ENCODE measurements around the gene RAP1B.

The RAP1B gene

DNA sequence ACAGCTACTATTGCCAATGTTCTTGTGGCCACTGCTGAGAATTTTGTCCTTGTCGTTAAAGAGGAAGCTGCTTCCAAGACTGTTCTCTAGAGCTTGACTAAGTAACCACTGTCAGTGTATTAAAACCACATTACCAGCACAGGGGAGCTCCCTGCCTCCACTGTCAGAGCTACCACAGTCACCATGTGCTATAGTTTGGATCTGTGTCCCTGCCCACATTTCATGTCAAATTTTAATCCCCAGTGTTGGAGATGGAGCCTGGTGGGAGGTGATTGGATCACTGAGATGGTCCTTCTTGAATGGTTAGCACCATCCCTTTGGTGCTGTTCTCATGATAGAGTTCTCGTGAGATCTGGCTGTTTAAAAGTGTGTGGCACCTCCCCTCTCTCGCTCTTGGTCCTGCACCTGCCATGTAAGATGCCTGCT, 23.2 kb upstream of the RAP1B start:
- WGBS (ENCODE audit: insufficient coverage): 43% methylated on average over 2 of the region's 3 CpGs
- Histone ChIP-seq H3K27me3 (replicated peaks in 2 of 5; ENCODE audit: control insufficient read depth in 4 of 5, insufficient read depth in 5 of 5, low read length in 4 of 5) (no peaks in the 10 kb centered on the region), H3K4me1 (ENCODE audit: control extremely low read depth in 1 of 4, control insufficient read depth in 4 of 4, insufficient read depth in 4 of 4, low read length in 3 of 4) (peaks cover 0 to 11% (median 3%) of the 10 kb centered on the region in 4 experiments), H3K27ac (ENCODE audit: insufficient read depth in 1 of 2, low read depth in 1 of 2, low read length in 2 of 2, poor library complexity in 1 of 2, severe bottlenecking in 2 of 2) (no peak overlapping the region), H3K36me3 (ENCODE audit: control insufficient read depth in 4 of 4, insufficient read depth in 4 of 4, low read length in 3 of 4) (no peaks in the 10 kb centered on the region), H3K4me3 (ENCODE audit: control insufficient read depth in 1 of 7, extremely low read depth in 1 of 7, insufficient read depth in 4 of 7, low read depth in 2 of 7, low read length in 6 of 7) (no peak overlapping the region), H3K9me3 (ENCODE audit: control extremely low read depth in 1 of 5, control insufficient read depth in 4 of 5, insufficient read depth in 2 of 5, low read depth in 1 of 5, low read length in 4 of 5) (peaks cover 0 to 24% (median 13%) of the 10 kb centered on the region in 5 experiments)
- ChIA-PET CTCF (interaction anchor here (0.5 to 1.2 kb wide), 3 partner anchors 8 to 231 kb away, joined by 3 to 6 read pairs (median 4); no protein-coding TSS in a partner anchor), POLR2A (interaction anchor here (0.6 kb wide), 1 partner anchor 26 kb away, joined by 9 read pairs; no protein-coding TSS in a partner anchor)
- peak; percentile 57 to 97 (median 94) for DNase-seq

DNA sequence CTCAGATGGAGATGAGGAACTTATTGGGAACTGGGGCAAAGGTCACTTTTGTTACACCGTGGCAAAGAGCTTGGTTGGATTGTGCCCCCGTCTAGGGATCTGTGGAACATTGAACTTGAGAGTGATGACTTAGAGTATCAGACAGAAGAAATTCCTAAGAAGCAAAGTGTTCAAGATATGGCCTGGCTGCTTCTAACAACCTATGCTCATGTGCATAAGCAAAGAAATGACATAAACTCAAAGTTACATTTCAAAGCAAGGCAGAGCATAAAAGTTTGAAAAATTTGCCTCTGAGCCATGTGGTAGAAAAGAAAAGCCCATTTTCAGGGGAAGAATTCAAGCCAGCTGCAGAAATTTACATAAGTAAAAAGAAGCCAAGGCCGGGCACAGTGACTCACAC, 21.5 kb upstream of the RAP1B start:
- ChIA-PET CTCF (no interaction called here), POLR2A (interaction anchor here (0.6 kb wide), 1 partner anchor 24 kb away, joined by 3 read pairs; no protein-coding TSS in a partner anchor)
- 100% methylated on average over 3 of the region's 3 CpGs for WGBS (ENCODE audit: insufficient coverage)
- Histone ChIP-seq H3K27me3 (replicated peaks in 2 of 5; ENCODE audit: control insufficient read depth in 4 of 5, insufficient read depth in 5 of 5, low read length in 4 of 5) (no peaks in the 10 kb centered on the region), H3K36me3 (ENCODE audit: control insufficient read depth in 4 of 4, insufficient read depth in 4 of 4, low read length in 3 of 4) (no peaks in the 10 kb centered on the region), H3K9me3 (ENCODE audit: control extremely low read depth in 1 of 5, control insufficient read depth in 4 of 5, insufficient read depth in 2 of 5, low read depth in 1 of 5, low read length in 4 of 5) (peaks cover 3 to 35% (median 19%) of the 10 kb centered on the region in 5 experiments), H3K4me3 (ENCODE audit: control insufficient read depth in 1 of 7, extremely low read depth in 1 of 7, insufficient read depth in 4 of 7, low read depth in 2 of 7, low read length in 6 of 7) (peak overlapping the region in 1 of 7 experiments; percentile 26), H3K27ac (ENCODE audit: insufficient read depth in 1 of 2, low read depth in 1 of 2, low read length in 2 of 2, poor library complexity in 1 of 2, severe bottlenecking in 2 of 2) (no peak overlapping the region), H3K4me1 (ENCODE audit: control extremely low read depth in 1 of 4, control insufficient read depth in 4 of 4, insufficient read depth in 4 of 4, low read length in 3 of 4) (peaks cover 0 to 11% (median 3%) of the 10 kb centered on the region in 4 experiments)
- DNase-seq: peak in 2 of 3 donors; percentile 35 to 52

DNA sequence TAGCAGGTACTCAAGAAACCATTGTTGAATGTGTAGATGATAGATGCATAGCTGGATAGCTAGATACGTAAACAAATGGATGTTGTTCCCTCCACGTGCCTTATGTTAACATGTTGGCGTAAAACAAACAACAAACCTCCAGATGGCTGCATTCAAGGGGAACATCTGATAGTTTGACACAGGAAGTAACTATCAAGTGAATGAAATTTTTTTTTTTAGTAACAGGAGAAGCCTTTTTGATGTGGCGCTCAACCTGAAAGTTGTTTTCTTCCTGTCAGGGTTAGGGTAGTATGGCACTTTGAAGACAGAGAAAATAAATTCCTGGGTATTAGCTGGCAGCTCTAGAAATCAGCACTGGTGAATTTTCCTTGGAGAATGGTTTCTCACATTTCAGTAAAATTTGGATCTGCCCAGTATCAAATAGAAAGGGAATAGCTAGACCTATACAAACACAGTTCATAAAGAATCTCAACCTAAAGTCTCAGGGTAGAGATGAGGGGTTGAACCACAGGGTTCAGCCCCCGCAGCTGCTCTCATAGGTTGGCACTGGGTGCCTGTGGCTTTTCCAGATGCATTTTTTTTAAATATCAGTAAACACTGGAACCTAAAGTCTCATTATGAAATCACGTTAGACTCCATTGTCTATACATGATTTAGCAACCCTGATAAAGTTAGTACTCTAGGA, 18.8 kb upstream of the RAP1B start:
- ChIA-PET POLR2A (no interaction called here), CTCF (interaction anchor here (1.3 kb wide), 1 partner anchor 125 kb away, joined by 3 read pairs; no protein-coding TSS in a partner anchor)
- DNase-seq: peak in 1 of 3 donors; percentile 22
- peaks cover 3 to 20% (median 13%) of the 10 kb centered on the region in 4 experiments for H3K4me1 ChIP-seq (ENCODE audit: control extremely low read depth in 1 of 4, control insufficient read depth in 4 of 4, insufficient read depth in 4 of 4, low read length in 3 of 4)
- 80% methylated on average over 5 of the region's 6 CpGs for WGBS (ENCODE audit: insufficient coverage)
- no peak overlapping the region for H3K4me3 ChIP-seq (ENCODE audit: control insufficient read depth in 1 of 7, extremely low read depth in 1 of 7, insufficient read depth in 4 of 7, low read depth in 2 of 7, low read length in 6 of 7)
- H3K9me3 ChIP-seq (ENCODE audit: control extremely low read depth in 1 of 5, control insufficient read depth in 4 of 5, insufficient read depth in 2 of 5, low read depth in 1 of 5, low read length in 4 of 5): peaks cover 3 to 35% (median 19%) of the 10 kb centered on the region in 5 experiments
- H3K36me3 ChIP-seq (ENCODE audit: control insufficient read depth in 4 of 4, insufficient read depth in 4 of 4, low read length in 3 of 4): no peaks in the 10 kb centered on the region
- no peaks in the 10 kb centered on the region for H3K27me3 ChIP-seq (replicated peaks in 2 of 5; ENCODE audit: control insufficient read depth in 4 of 5, insufficient read depth in 5 of 5, low read length in 4 of 5)
- H3K27ac ChIP-seq (ENCODE audit: insufficient read depth in 1 of 2, low read depth in 1 of 2, low read length in 2 of 2, poor library complexity in 1 of 2, severe bottlenecking in 2 of 2): no peak overlapping the region

- Histone ChIP-seq H3K4me1 (ENCODE audit: control extremely low read depth in 1 of 4, control insufficient read depth in 4 of 4, insufficient read depth in 4 of 4, low read length in 3 of 4) (peaks cover 5 to 34% (median 24%) of the 10 kb centered on the region in 4 experiments), H3K27ac (ENCODE audit: insufficient read depth in 1 of 2, low read depth in 1 of 2, low read length in 2 of 2, poor library complexity in 1 of 2, severe bottlenecking in 2 of 2) (no peak overlapping the region)
These were observed 15.5 kb upstream of the RAP1B start for GRCh38 chr12:68595241-68595640.

DNA sequence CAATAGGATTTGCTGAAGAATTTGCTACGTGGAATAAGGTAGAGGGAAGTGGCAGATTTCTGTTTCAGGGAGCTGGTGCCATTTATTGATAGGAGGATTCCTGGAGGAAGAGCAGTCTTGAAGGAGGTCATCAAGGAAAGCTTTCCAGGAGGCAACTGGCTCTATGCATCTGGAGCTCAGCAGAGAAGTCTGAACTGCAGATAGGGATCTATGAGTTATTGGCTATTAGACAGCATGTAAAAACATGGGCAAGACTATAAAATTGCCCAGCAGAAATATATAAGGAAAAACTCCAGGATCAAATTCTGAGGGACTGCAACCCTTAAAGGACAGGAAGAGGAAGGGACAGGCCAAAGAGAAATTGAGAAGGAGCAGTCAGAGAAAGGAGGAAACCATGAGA, 8.9 kb upstream of the RAP1B start:
- H3K4me3 ChIP-seq (ENCODE audit: control insufficient read depth in 1 of 7, extremely low read depth in 1 of 7, insufficient read depth in 4 of 7, low read depth in 2 of 7, low read length in 6 of 7): peak overlapping the region in 1 of 7 experiments; percentile 14
- ChIA-PET POLR2A (no interaction called here), CTCF (interaction anchor here (1.4 to 1.7 kb wide), 2 partner anchors 241 to 243 kb away, joined by 4 read pairs; no protein-coding TSS in a partner anchor)
- no peak for DNase-seq
- peaks cover 6 to 43% (median 25%) of the 10 kb centered on the region in 4 experiments for H3K4me1 ChIP-seq (ENCODE audit: control extremely low read depth in 1 of 4, control insufficient read depth in 4 of 4, insufficient read depth in 4 of 4, low read length in 3 of 4)
- no peaks in the 10 kb centered on the region for H3K36me3 ChIP-seq (ENCODE audit: control insufficient read depth in 4 of 4, insufficient read depth in 4 of 4, low read length in 3 of 4)
- no peaks in the 10 kb centered on the region for H3K9me3 ChIP-seq (ENCODE audit: control extremely low read depth in 1 of 5, control insufficient read depth in 4 of 5, insufficient read depth in 2 of 5, low read depth in 1 of 5, low read length in 4 of 5)
- H3K27ac ChIP-seq (ENCODE audit: insufficient read depth in 1 of 2, low read depth in 1 of 2, low read length in 2 of 2, poor library complexity in 1 of 2, severe bottlenecking in 2 of 2): no peak overlapping the region
- 15% methylated on average over 1 of the region's 1 CpG for WGBS (ENCODE audit: insufficient coverage)
- no peaks in the 10 kb centered on the region for H3K27me3 ChIP-seq (replicated peaks in 2 of 5; ENCODE audit: control insufficient read depth in 4 of 5, insufficient read depth in 5 of 5, low read length in 4 of 5)

More at GRCh38 chr12:68595241-68595640, 15.5 kb upstream of the RAP1B start:
- WGBS (ENCODE audit: insufficient coverage): 96% methylated on average over 3 of the region's 4 CpGs
- no peak overlapping the region for H3K4me3 ChIP-seq (ENCODE audit: control insufficient read depth in 1 of 7, extremely low read depth in 1 of 7, insufficient read depth in 4 of 7, low read depth in 2 of 7, low read length in 6 of 7)
- H3K27me3 ChIP-seq (replicated peaks in 2 of 5; ENCODE audit: control insufficient read depth in 4 of 5, insufficient read depth in 5 of 5, low read length in 4 of 5): no peaks in the 10 kb centered on the region
- ChIA-PET CTCF (interaction anchor here (0.9 to 1.3 kb wide), 2 partner anchors 23 to 30 kb away, joined by 3 to 4 read pairs; no protein-coding TSS in a partner anchor), POLR2A (no interaction called here)
- H3K9me3 ChIP-seq (ENCODE audit: control extremely low read depth in 1 of 5, control insufficient read depth in 4 of 5, insufficient read depth in 2 of 5, low read depth in 1 of 5, low read length in 4 of 5): peaks cover 3 to 22% (median 6%) of the 10 kb centered on the region in 5 experiments
- no peak for DNase-seq
- H3K36me3 ChIP-seq (ENCODE audit: control insufficient read depth in 4 of 4, insufficient read depth in 4 of 4, low read length in 3 of 4): no peaks in the 10 kb centered on the region

DNA sequence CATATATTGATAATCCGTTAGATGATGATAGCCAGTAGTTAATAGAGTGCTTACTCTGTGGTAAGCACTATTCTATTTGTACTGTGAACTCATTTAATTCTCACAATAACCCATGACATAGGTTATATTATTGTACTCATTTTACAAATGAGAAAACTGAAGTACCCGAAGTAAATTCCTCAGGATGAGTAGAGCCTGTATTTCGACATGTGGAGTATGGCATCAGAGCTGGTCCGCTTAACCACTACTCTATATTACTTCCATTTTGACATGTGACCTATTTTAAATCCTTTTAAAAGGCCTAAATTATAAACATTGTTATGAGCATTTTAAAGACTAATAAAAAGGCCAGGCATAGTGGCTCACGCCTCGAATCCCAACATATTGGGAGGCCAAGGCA, 8.0 kb upstream of the RAP1B start:
- 92% methylated on average over 2 of the region's 6 CpGs for WGBS (ENCODE audit: insufficient coverage)
- Histone ChIP-seq H3K27ac (ENCODE audit: insufficient read depth in 1 of 2, low read depth in 1 of 2, low read length in 2 of 2, poor library complexity in 1 of 2, severe bottlenecking in 2 of 2) (no peak overlapping the region), H3K4me1 (ENCODE audit: control extremely low read depth in 1 of 4, control insufficient read depth in 4 of 4, insufficient read depth in 4 of 4, low read length in 3 of 4) (peaks cover 6 to 36% (median 24%) of the 10 kb centered on the region in 4 experiments), H3K27me3 (replicated peaks in 2 of 5; ENCODE audit: control insufficient read depth in 4 of 5, insufficient read depth in 5 of 5, low read length in 4 of 5) (no peaks in the 10 kb centered on the region), H3K9me3 (ENCODE audit: control extremely low read depth in 1 of 5, control insufficient read depth in 4 of 5, insufficient read depth in 2 of 5, low read depth in 1 of 5, low read length in 4 of 5) (no peaks in the 10 kb centered on the region), H3K4me3 (ENCODE audit: control insufficient read depth in 1 of 7, extremely low read depth in 1 of 7, insufficient read depth in 4 of 7, low read depth in 2 of 7, low read length in 6 of 7) (no peak overlapping the region), H3K36me3 (ENCODE audit: control insufficient read depth in 4 of 4, insufficient read depth in 4 of 4, low read length in 3 of 4) (no peaks in the 10 kb centered on the region)
- ChIA-PET CTCF (interaction anchor here (1.4 to 1.7 kb wide), 2 partner anchors 242 to 243 kb away, joined by 4 read pairs; no protein-coding TSS in a partner anchor), POLR2A (no interaction called here)
- DNase-seq: no peak

DNA sequence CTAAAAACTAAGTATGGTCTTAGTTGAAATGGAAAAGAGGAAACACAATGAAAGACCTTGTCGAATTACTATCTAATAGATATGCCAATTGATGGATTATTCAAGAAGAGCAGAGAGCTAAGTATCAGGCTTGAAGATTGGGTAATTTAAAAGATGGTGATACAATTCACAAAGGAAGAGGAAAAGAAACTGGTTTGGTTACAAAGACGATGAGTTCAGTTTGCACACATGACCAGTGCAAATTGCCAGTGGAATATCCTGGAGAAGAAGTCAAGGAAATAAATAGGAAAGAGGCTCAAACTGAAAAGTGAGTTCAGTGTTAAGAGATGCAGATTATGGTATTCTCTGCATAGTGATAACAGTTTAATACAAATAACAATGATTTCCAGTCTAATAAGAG, 2.5 kb upstream of the RAP1B start:
- WGBS (ENCODE audit: insufficient coverage): 10% methylated on average over 1 of the region's 2 CpGs
- ChIA-PET CTCF (interaction anchor here (0.8 to 1.5 kb wide), 2 partner anchors 9 to 12 kb away, joined by 3 read pairs; no protein-coding TSS in a partner anchor), POLR2A (no interaction called here)
- Histone ChIP-seq H3K4me3 (ENCODE audit: control insufficient read depth in 1 of 7, extremely low read depth in 1 of 7, insufficient read depth in 4 of 7, low read depth in 2 of 7, low read length in 6 of 7) (no peak overlapping the region), H3K36me3 (ENCODE audit: control insufficient read depth in 4 of 4, insufficient read depth in 4 of 4, low read length in 3 of 4) (peaks cover 0 to 4% (median 0%) of the 10 kb centered on the region in 4 experiments), H3K9me3 (ENCODE audit: control extremely low read depth in 1 of 5, control insufficient read depth in 4 of 5, insufficient read depth in 2 of 5, low read depth in 1 of 5, low read length in 4 of 5) (no peaks in the 10 kb centered on the region), H3K27me3 (replicated peaks in 2 of 5; ENCODE audit: control insufficient read depth in 4 of 5, insufficient read depth in 5 of 5, low read length in 4 of 5) (no peaks in the 10 kb centered on the region), H3K4me1 (ENCODE audit: control extremely low read depth in 1 of 4, control insufficient read depth in 4 of 4, insufficient read depth in 4 of 4, low read length in 3 of 4) (peaks cover 9 to 38% (median 21%) of the 10 kb centered on the region in 4 experiments), H3K27ac (ENCODE audit: insufficient read depth in 1 of 2, low read depth in 1 of 2, low read length in 2 of 2, poor library complexity in 1 of 2, severe bottlenecking in 2 of 2) (no peak overlapping the region)
- no peak for DNase-seq
